Loucy (cell line): ENCODE data around the gene EML1.

Experiments
- H2AFZ ChIP-seq: fragments of 200-600 bp; sonication (generic); 2 replicates; pipeline ENCODE4 v1.6.0; 2016; ENCODE audit warnings: antibody characterized with exemption, mild to moderate bottlenecking, low read length, moderate library complexity
- H3F3A ChIP-seq: fragments of 200-600 bp; 2 replicates; pipeline ENCODE4 v1.6.0; 2016; ENCODE audit warnings: antibody characterized with exemption, low read depth, mild to moderate bottlenecking
- H3K27me3 ChIP-seq: fragments of 200-600 bp; sonication (generic); 2 replicates; pipeline ENCODE4 v1.6.1; 2014; ENCODE audit warnings: low read length, mild to moderate bottlenecking; ENCODE audit not compliant: insufficient read depth, poor library complexity, severe bottlenecking
- H3K36me3 ChIP-seq: fragments of 200-600 bp; sonication (generic); 2 replicates; pipeline ENCODE4 v1.6.1; 2016; ENCODE audit warnings: low read length; ENCODE audit not compliant: insufficient read depth
- H3K4me1 ChIP-seq: fragments of 200-600 bp; sonication (generic); 2 replicates; pipeline ENCODE4 v1.5.1; 2014; ENCODE audit warnings: low read length, mild to moderate bottlenecking; ENCODE audit not compliant: insufficient read depth, poor library complexity, severe bottlenecking
- H3K4me2 ChIP-seq: fragments of 200-600 bp; sonication (generic); 2 replicates; pipeline ENCODE4 v1.6.0; 2014; ENCODE audit warnings: antibody characterized with exemption, low read length, low read depth, mild to moderate bottlenecking; ENCODE audit not compliant: poor library complexity, severe bottlenecking
- H3K4me3 ChIP-seq: fragments of 200-600 bp; sonication (generic); 2 replicates; pipeline ENCODE4 v1.5.1; 2014; ENCODE audit warnings: low read length, mild to moderate bottlenecking, mixed read lengths; ENCODE audit not compliant: poor library complexity, severe bottlenecking
- H3K79me2 ChIP-seq: fragments of 200-600 bp; sonication (generic); 2 replicates; pipeline ENCODE4 v1.6.1; 2014; ENCODE audit warnings: low read length; ENCODE audit not compliant: insufficient read depth
- H3K9ac ChIP-seq: fragments of 200-600 bp; sonication (generic); 2 replicates; pipeline ENCODE4 v1.6.0; 2014; ENCODE audit warnings: mild to moderate bottlenecking, low read depth, low read length, moderate library complexity; ENCODE audit not compliant: poor library complexity, severe bottlenecking
- H3K9me2 ChIP-seq: fragments of 200-600 bp; sonication (generic); replicated peaks from 2 replicates; pipeline ENCODE4 v1.6.1; 2016; ENCODE audit warnings: low read depth, low read length, mixed read lengths
- H3K9me3 ChIP-seq: fragments of 200-600 bp; sonication (generic); 2 replicates; pipeline ENCODE4 v1.6.1; 2014; ENCODE audit warnings: mild to moderate bottlenecking, antibody characterized with exemption, low read length, low read depth; ENCODE audit not compliant: insufficient read depth
- H4K20me1 ChIP-seq: fragments of 200-600 bp; sonication (generic); 2 replicates; pipeline ENCODE4 v1.6.0; 2014; ENCODE audit warnings: antibody characterized with exemption, low read length, mild to moderate bottlenecking; ENCODE audit not compliant: insufficient read depth, poor library complexity, severe bottlenecking
- EZH2phosphoT487 ChIP-seq: fragments of 200-600 bp; IDR thresholded peaks from 2 replicates; pipeline ENCODE4 v1.6.1; 2018; ENCODE audit warnings: antibody characterized with exemption, mild to moderate bottlenecking, moderate library complexity, borderline replicate concordance
- TF ChIP-seq, protein P1 (sequence below): fragments of 200-600 bp; sonication (generic); conservative IDR thresholded peaks from 2 replicates; pipeline ENCODE4 v1.5.1; 2014; ENCODE audit warnings: mild to moderate bottlenecking, antibody characterized with exemption, low read length

The EML1 gene

GRCh38 chr14:99840774-99841305, 47.6 kb downstream of the EML1 start:
- Histone ChIP-seq H3K79me2 (no peaks in the 10 kb centered on the region), H3K36me3 (no peaks in the 10 kb centered on the region)
- TF ChIP-seq, protein P1, sequence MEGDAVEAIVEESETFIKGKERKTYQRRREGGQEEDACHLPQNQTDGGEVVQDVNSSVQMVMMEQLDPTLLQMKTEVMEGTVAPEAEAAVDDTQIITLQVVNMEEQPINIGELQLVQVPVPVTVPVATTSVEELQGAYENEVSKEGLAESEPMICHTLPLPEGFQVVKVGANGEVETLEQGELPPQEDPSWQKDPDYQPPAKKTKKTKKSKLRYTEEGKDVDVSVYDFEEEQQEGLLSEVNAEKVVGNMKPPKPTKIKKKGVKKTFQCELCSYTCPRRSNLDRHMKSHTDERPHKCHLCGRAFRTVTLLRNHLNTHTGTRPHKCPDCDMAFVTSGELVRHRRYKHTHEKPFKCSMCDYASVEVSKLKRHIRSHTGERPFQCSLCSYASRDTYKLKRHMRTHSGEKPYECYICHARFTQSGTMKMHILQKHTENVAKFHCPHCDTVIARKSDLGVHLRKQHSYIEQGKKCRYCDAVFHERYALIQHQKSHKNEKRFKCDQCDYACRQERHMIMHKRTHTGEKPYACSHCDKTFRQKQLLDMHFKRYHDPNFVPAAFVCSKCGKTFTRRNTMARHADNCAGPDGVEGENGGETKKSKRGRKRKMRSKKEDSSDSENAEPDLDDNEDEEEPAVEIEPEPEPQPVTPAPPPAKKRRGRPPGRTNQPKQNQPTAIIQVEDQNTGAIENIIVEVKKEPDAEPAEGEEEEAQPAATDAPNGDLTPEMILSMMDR, result no peak

GRCh38 chr14:99841436-99842071, 48.3 kb downstream of the EML1 start:
- Histone ChIP-seq H3K36me3 (no peaks in the 10 kb centered on the region), H3K9me3 (no peaks in the 10 kb centered on the region), H4K20me1 (no peaks in the 10 kb centered on the region), H3K79me2 (no peaks in the 10 kb centered on the region), H2AFZ (no peak overlapping the region), H3F3A (no peaks in the 10 kb centered on the region), H3K4me2 (no peak overlapping the region), H3K4me1 (no peaks in the 10 kb centered on the region), H3K9ac (no peak overlapping the region), H3K9me2 (no peaks in the 10 kb centered on the region), H3K27me3 (peaks cover 53% of the 10 kb centered on the region), H3K4me3 (no peak overlapping the region)
- TF ChIP-seq EZH2phosphoT487, result no peak
- TF ChIP-seq, protein P1, result no peak

More at GRCh38 chr14:99840774-99841305, 47.6 kb downstream of the EML1 start:
- Histone ChIP-seq H3K4me1 (no peaks in the 10 kb centered on the region), H3F3A (no peaks in the 10 kb centered on the region), H3K4me3 (no peak overlapping the region), H3K9me2 (no peaks in the 10 kb centered on the region), H4K20me1 (no peaks in the 10 kb centered on the region), H3K4me2 (no peak overlapping the region), H3K27me3 (peaks cover 59% of the 10 kb centered on the region), H3K9me3 (no peaks in the 10 kb centered on the region), H3K9ac (no peak overlapping the region), H2AFZ (no peak overlapping the region)

GRCh38 chr14:99842141-99842540, 48.9 kb downstream of the EML1 start:
- no peak overlapping the region for H3K4me3 ChIP-seq
- TF ChIP-seq, protein P1, result no peak
- no peak for TF ChIP-seq EZH2phosphoT487
- no peaks in the 10 kb centered on the region for H3K79me2 ChIP-seq
- no peak overlapping the region for H2AFZ ChIP-seq
- H4K20me1 ChIP-seq, result no peaks in the 10 kb centered on the region
- peaks cover 2% of the 10 kb centered on the region; the same call in 1 of the 2 replicates for H3K9me3 ChIP-seq
- H3K27me3 ChIP-seq, result peaks cover 47% of the 10 kb centered on the region
- no peak overlapping the region for H3K4me2 ChIP-seq
- no peaks in the 10 kb centered on the region for H3K4me1 ChIP-seq
- no peak overlapping the region for H3K9ac ChIP-seq
- no peaks in the 10 kb centered on the region for H3K9me2 ChIP-seq
- H3K36me3 ChIP-seq, result no peaks in the 10 kb centered on the region
- no peaks in the 10 kb centered on the region for H3F3A ChIP-seq
